HEK293 (cell line): ENCODE data around the gene BIRC7.

Source experiments
- BCL11A ChIP-seq: fragments of 450-650 bp; formaldehyde crosslinking; IDR thresholded peaks from 2 replicates; pipeline ENCODE4 v1.5.1; 2016; ENCODE audit warnings: low read depth, missing biosample characterization, missing genetic modification characterization
- CTCF ChIP-seq: fragments of 450-650 bp; formaldehyde crosslinking; IDR thresholded peaks from 2 replicates; pipeline ENCODE4 v1.5.1; 2016; ENCODE audit warnings: missing biosample characterization, missing genetic modification characterization
- KLF1 ChIP-seq: fragments of 450-650 bp; formaldehyde crosslinking; IDR thresholded peaks from 2 replicates; pipeline ENCODE4 v1.5.1; 2016; ENCODE audit warnings: missing biosample characterization, missing genetic modification characterization
- MEIS1 ChIP-seq: sonication (generic); formaldehyde crosslinking; IDR thresholded peaks from 2 replicates; pipeline ENCODE4 v1.8.1; 2022; ENCODE audit warnings: missing genetic modification reagents, mild to moderate bottlenecking, borderline replicate concordance
- RBAK ChIP-seq: fragments of 450-650 bp; formaldehyde crosslinking; IDR thresholded peaks from 2 replicates; pipeline ENCODE4 v1.5.1; 2016; ENCODE audit warnings: missing biosample characterization, missing genetic modification characterization
- ZBTB8A ChIP-seq: fragments of 450-650 bp; formaldehyde crosslinking; IDR thresholded peaks from 2 replicates; pipeline ENCODE4 v1.5.1; 2016; ENCODE audit warnings: missing biosample characterization, missing genetic modification characterization
- ZNF530 ChIP-seq: fragments of 450-650 bp; formaldehyde crosslinking; IDR thresholded peaks from 2 replicates; pipeline ENCODE4 v1.5.1; 2016; ENCODE audit warnings: low read depth, missing biosample characterization, missing genetic modification characterization
- ZNF623 ChIP-seq: fragments of 450-650 bp; formaldehyde crosslinking; IDR thresholded peaks from 2 replicates; pipeline ENCODE4 v1.5.1; 2016; ENCODE audit warnings: missing biosample characterization, missing genetic modification characterization
- ZNF707 ChIP-seq: fragments of 450-650 bp; formaldehyde crosslinking; IDR thresholded peaks from 2 replicates; pipeline ENCODE4 v1.5.1; 2016; ENCODE audit warnings: missing biosample characterization, missing genetic modification characterization
- ZSCAN23 ChIP-seq: fragments of 450-650 bp; formaldehyde crosslinking; IDR thresholded peaks from 2 replicates; pipeline ENCODE4 v1.5.1; 2016; ENCODE audit warnings: missing biosample characterization, missing genetic modification characterization

GRCh38 chr20:63243604-63244247, 8.0 kb downstream of the BIRC7 start:
- TF ChIP-seq ZNF707 (tag by site-specific recombination) (no peak), CTCF (no peak), BCL11A (tag by site-specific recombination) (no peak), ZBTB8A (tag by site-specific recombination) (no peak), ZSCAN23 (tag by site-specific recombination) (no peak), KLF1 (no peak), ZNF623 (no peak), ZNF530 (tag by site-specific recombination) (no peak), RBAK (tag by site-specific recombination) (no peak), MEIS1 (CRISPR knock-in tag) (no peak)
